BE2C (cell line): ENCODE measurements around the gene BCOR.
A peak's percentile ranks its signal among the peaks of the same experiment; 100 is the strongest.

Experiments
- DNase-seq: peaks from one replicate; pipeline ENCODE4 v3.0.0-alpha.2; 2020
- H3K27me3 ChIP-seq: fragments of 250-450 bp; sonication (Bioruptor Pico); 2 replicates; pipeline ENCODE4 v1.5.1; 2020; ENCODE audit warnings: mild to moderate bottlenecking
- H3K36me3 ChIP-seq: fragments of 250-450 bp; sonication (Bioruptor Pico); 2 replicates; pipeline ENCODE4 v1.5.1; 2020; ENCODE audit warnings: mild to moderate bottlenecking
- H3K4me1 ChIP-seq: fragments of 250-450 bp; sonication (Bioruptor Pico); 2 replicates; pipeline ENCODE4 v1.5.1; 2020
- H3K4me3 ChIP-seq: 2 replicates; pipeline ENCODE4 v1.5.1; 2011; ENCODE audit warnings: low read depth, low read length
- H3K9me3 ChIP-seq: fragments of 250-450 bp; sonication (Bioruptor Pico); 2 replicates; pipeline ENCODE4 v1.5.1; 2020
- TF ChIP-seq, protein P1 (sequence below): IDR thresholded peaks from 2 replicates; pipeline ENCODE4 v1.5.1; 2012; ENCODE audit warnings: mild to moderate bottlenecking, low read depth, low read length

Gene BCOR

DNA sequence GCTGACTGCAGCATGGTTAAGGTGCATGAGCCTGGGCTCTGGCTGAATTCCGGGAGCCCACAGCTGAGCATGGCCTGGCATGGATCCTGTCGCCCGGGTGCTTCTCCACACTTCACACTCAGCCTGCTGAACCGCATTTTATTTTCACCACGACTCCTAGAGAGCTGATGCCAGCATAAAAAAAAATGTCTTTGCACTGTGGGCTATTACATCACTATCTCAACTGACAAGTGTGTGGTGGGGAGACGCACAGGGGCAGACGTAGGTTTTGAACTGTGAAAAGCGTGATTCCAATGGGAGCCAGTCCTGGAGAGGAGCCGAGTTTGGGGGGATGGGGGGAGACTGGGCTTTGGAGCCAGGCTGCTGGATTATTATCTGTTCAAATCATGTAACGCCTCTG, 36.8 kb downstream of the BCOR start:
- peaks cover 82% of the 10 kb centered on the region for H3K36me3 ChIP-seq
- TF ChIP-seq, protein P1, sequence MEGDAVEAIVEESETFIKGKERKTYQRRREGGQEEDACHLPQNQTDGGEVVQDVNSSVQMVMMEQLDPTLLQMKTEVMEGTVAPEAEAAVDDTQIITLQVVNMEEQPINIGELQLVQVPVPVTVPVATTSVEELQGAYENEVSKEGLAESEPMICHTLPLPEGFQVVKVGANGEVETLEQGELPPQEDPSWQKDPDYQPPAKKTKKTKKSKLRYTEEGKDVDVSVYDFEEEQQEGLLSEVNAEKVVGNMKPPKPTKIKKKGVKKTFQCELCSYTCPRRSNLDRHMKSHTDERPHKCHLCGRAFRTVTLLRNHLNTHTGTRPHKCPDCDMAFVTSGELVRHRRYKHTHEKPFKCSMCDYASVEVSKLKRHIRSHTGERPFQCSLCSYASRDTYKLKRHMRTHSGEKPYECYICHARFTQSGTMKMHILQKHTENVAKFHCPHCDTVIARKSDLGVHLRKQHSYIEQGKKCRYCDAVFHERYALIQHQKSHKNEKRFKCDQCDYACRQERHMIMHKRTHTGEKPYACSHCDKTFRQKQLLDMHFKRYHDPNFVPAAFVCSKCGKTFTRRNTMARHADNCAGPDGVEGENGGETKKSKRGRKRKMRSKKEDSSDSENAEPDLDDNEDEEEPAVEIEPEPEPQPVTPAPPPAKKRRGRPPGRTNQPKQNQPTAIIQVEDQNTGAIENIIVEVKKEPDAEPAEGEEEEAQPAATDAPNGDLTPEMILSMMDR: no peak
- no peaks in the 10 kb centered on the region for H3K9me3 ChIP-seq
- DNase-seq: no peak
- no peaks in the 10 kb centered on the region; the same call in 1 of the 2 replicates for H3K4me1 ChIP-seq
- no peak overlapping the region for H3K4me3 ChIP-seq
- H3K27me3 ChIP-seq: no peaks in the 10 kb centered on the region

DNA sequence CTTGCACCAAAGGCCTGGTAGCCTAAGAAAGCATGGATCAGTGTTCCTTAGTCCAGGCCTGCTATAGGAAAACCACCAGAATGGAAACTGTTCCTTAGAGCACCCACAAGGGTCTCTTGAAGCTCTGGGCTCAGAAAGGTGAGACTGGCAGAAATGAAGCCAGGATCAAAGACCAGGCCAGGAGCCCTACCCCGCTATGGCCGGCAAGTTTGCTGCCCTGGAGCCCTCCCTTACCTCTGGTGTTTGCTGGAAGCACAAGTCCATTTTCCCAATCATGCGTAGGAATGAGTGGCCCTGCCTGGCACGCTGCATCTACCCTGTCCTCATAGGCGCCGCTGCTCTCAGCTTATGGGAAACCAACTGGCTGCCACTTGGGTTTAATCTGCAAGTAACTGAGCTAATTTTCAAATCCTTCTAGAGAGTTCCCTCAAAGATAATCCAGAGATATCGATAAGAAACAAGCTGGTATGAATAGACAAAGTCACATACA, 37.4 kb downstream of the BCOR start:
- Histone ChIP-seq H3K9me3 (no peaks in the 10 kb centered on the region), H3K36me3 (peaks cover 85% of the 10 kb centered on the region), H3K4me3 (no peak overlapping the region), H3K27me3 (no peaks in the 10 kb centered on the region), H3K4me1 (no peaks in the 10 kb centered on the region; the same call in 1 of the 2 replicates)
- TF ChIP-seq, protein P1: no peak
- no peak for DNase-seq

DNA sequence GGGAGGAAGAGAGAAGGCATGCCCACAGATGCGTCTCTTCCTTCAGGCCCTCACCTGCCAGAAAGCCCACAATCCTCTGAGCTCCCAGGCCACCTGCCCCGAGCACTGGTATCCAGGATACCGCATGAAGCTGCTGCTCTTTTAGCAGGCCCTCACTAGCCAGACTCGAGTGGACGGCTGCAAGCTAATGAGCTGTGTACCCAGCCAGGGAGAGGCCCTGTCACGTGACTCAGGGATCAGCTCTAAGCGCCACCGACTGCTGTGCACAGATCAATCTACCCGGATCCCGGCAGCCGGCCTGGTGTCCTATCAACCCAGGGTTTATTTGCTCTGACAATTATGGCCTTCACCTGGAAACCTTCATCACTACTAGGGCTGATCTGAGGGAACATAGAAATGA, 39.0 kb downstream of the BCOR start:
- H3K9me3 ChIP-seq: no peaks in the 10 kb centered on the region
- TF ChIP-seq, protein P1: no peak
- peaks cover 87% of the 10 kb centered on the region for H3K36me3 ChIP-seq
- H3K4me1 ChIP-seq: no peaks in the 10 kb centered on the region; the same call in 1 of the 2 replicates
- no peaks in the 10 kb centered on the region for H3K27me3 ChIP-seq
- no peak for DNase-seq
- H3K4me3 ChIP-seq: no peak overlapping the region

GRCh38 chrX:40057405-40057804, 40.4 kb downstream of the BCOR start:
- H3K27me3 ChIP-seq: no peaks in the 10 kb centered on the region
- TF ChIP-seq, protein P1: peak; percentile 28; the same call in 1 of the 2 replicates
- DNase-seq: no peak
- H3K36me3 ChIP-seq: peaks cover 86% of the 10 kb centered on the region
- H3K4me3 ChIP-seq: no peak overlapping the region
- H3K4me1 ChIP-seq: no peaks in the 10 kb centered on the region
- H3K9me3 ChIP-seq: no peaks in the 10 kb centered on the region

GRCh38 chrX:40056420-40056819, 41.3 kb downstream of the BCOR start:
- Histone ChIP-seq H3K4me3 (no peak overlapping the region), H3K36me3 (peaks cover 86% of the 10 kb centered on the region), H3K4me1 (no peaks in the 10 kb centered on the region), H3K27me3 (no peaks in the 10 kb centered on the region), H3K9me3 (no peaks in the 10 kb centered on the region)
- no peak for DNase-seq
- TF ChIP-seq, protein P1: no peak

- no peak for DNase-seq
- no peaks in the 10 kb centered on the region for H3K4me1 ChIP-seq
- TF ChIP-seq, protein P1: no peak
- H3K4me3 ChIP-seq: no peak overlapping the region
- H3K36me3 ChIP-seq: peaks cover 87% of the 10 kb centered on the region
- H3K27me3 ChIP-seq: no peaks in the 10 kb centered on the region
- H3K9me3 ChIP-seq: no peaks in the 10 kb centered on the region
These were observed 42.3 kb downstream of the BCOR start for GRCh38 chrX:40055495-40055894.
